Sigmoid colon (tissue), 7 donors: ENCODE results near the gene METTL21C. TPM values are rescaled to one million over a fixed set of nuclear protein-coding genes. Genes with fewer than 3 reads are reported as not detected.

Source experiments
- DNase-seq: peaks from one replicate; pipeline ENCODE4 v3.0.0-alpha.2; 2019
- H3K27ac ChIP-seq, 4 donors: fragments of 200-600 bp; sonication (generic); one replicate each; pipeline ENCODE4 v1.5.1; 2016 to 2019; ENCODE audit warnings: mild to moderate bottlenecking in 1 of 4
- H3K27me3 ChIP-seq, 3 donors: fragments of 200-600 bp; sonication (generic); one replicate each; pipeline ENCODE4 v1.5.1; 2019; ENCODE audit warnings: mild to moderate bottlenecking in 1 of 3
- H3K36me3 ChIP-seq, 4 donors: fragments of 200-600 bp; sonication (generic); one replicate each; pipeline ENCODE4 v1.5.1; 2016 to 2019
- H3K4me1 ChIP-seq, 4 donors: fragments of 200-600 bp; sonication (generic); one replicate each; pipeline ENCODE4 v1.5.1; 2017 to 2019
- H3K4me3 ChIP-seq, 4 donors: fragments of 200-600 bp; sonication (generic); one replicate each; pipeline ENCODE4 v1.5.1; 2017 to 2019; ENCODE audit warnings: mild to moderate bottlenecking in 2 of 4, moderate library complexity in 1 of 4
- H3K9me3 ChIP-seq, 4 donors: fragments of 200-600 bp in 3 of 4; sonication (generic) in 3 of 4; one replicate each; pipeline versions ENCODE4 v1.5.1 to v1.6.1; 2013 to 2019
- CTCF ChIP-seq, 4 experiments: fragments of 450-650 bp in 3 of 4; fragments of 200-600 bp in 1 of 4; IDR thresholded peaks; one replicate each; pipeline ENCODE4 v1.5.1; 2016 to 2019; ENCODE audit warnings: antibody characterized with exemption in 4 of 4, mild to moderate bottlenecking in 3 of 4, moderate library complexity in 2 of 4
- EP300 ChIP-seq, 4 donors: sonication (generic); formaldehyde crosslinking; IDR thresholded peaks; one replicate each; pipeline ENCODE4 v1.6.1; 2017; ENCODE audit warnings: antibody characterized with exemption in 4 of 4
- POLR2A ChIP-seq, 2 donors: fragments of 450-650 bp; IDR thresholded peaks; one replicate each; pipeline ENCODE4 v1.6.1; 2016; ENCODE audit warnings: antibody characterized with exemption in 2 of 2, mild to moderate bottlenecking in 2 of 2, moderate library complexity in 2 of 2
- POLR2AphosphoS5 ChIP-seq, 4 donors: sonication (generic); formaldehyde crosslinking; IDR thresholded peaks; one replicate each; pipeline ENCODE4 v1.6.1; 2017; ENCODE audit warnings: antibody characterized with exemption in 4 of 4
- WGBS, 2 donors: extraction: QIAGEN DNeasy Blood & Tissue Kit; methylation state at CpG; one replicate each; pipeline ENCODE4 v1.1.7; 2013; 5-methylcytosine and 5-hydroxymethylcytosine counted together
- intact Hi-C: fragments of 100-400 bp; cut with DNase I; formaldehyde crosslinking; loops from one replicate; pipeline ENCODE4 v1.15.1; 2023
- polyA plus RNA-seq, 3 donors: library from polyadenylated mRNA; stranded (reverse); fragments of 200-250 nt; gene quantifications; one replicate each; pipeline ENCODE4 v1.2.3, GENCODE V29; 2013
- total RNA-seq, 4 donors: library from RNA; depleted of rRNA; stranded (reverse); fragments of >200 nt; gene quantifications; one replicate each; pipeline ENCODE4 v1.1.0, GENCODE V29; 2016
- donor health status: healthy with polysubstance abuse.
- donor health status: Bipolar disorder and iron deficiency.
- donor health status: healthy.

Gene METTL21C
- total and polyA plus RNA-seq, 7 donors, result 0.36 TPM; not detected in 6

- intact Hi-C loops, result no loop called here
Measured at GRCh38 chr13:102693250-102693649, 1.6 kb downstream of the METTL21C start.

GRCh38 chr13:102692491-102692826, 2.4 kb downstream of the METTL21C start:
- Histone ChIP-seq H3K4me3 (no peak overlapping the region), H3K27ac (no peak overlapping the region), H3K36me3 (no peaks in the 10 kb centered on the region), H3K27me3 (peaks cover 0 to 18% (median 0%) of the 10 kb centered on the region in 3 donors), H3K4me1 (no peaks in the 10 kb centered on the region), H3K9me3 (no peaks in the 10 kb centered on the region)
- no peak for DNase-seq
- TF ChIP-seq POLR2AphosphoS5 (IDR thresholded peaks at IDR 0.05) (no peak), EP300 (IDR thresholded peaks at IDR 0.05) (no peak), POLR2A (IDR thresholded peaks at IDR 0.05) (no peak), CTCF (IDR thresholded peaks at IDR 0.05) (no peak)
- 69 to 81% methylated on average over 2 of the region's 2 CpGs for WGBS, 2 donors
- intact Hi-C loops, result no loop called here

More at GRCh38 chr13:102693250-102693649, 1.6 kb downstream of the METTL21C start:
- DNase-seq, result no peak
- H3K9me3 ChIP-seq, result no peaks in the 10 kb centered on the region
- H3K27me3 ChIP-seq, result peaks cover 0 to 18% (median 0%) of the 10 kb centered on the region in 3 donors
- H3K4me3 ChIP-seq, result no peak overlapping the region
- TF ChIP-seq EP300 (IDR thresholded peaks at IDR 0.05) (no peak), POLR2AphosphoS5 (IDR thresholded peaks at IDR 0.05) (no peak), CTCF (IDR thresholded peaks at IDR 0.05) (no peak), POLR2A (IDR thresholded peaks at IDR 0.05) (no peak)
- no peaks in the 10 kb centered on the region for H3K36me3 ChIP-seq
- H3K4me1 ChIP-seq, result no peaks in the 10 kb centered on the region
- no peak overlapping the region for H3K27ac ChIP-seq
- WGBS, 2 donors, result 62 to 87% methylated on average over 4 of the region's 4 CpGs

- DNase-seq, result no peak
- H3K4me1 ChIP-seq, result no peaks in the 10 kb centered on the region
Measured at GRCh38 chr13:102690883-102691282, 4.0 kb downstream of the METTL21C start.

GRCh38 chr13:102688306-102688973, 6.4 kb downstream of the METTL21C start:
- H3K4me1 ChIP-seq, result no peaks in the 10 kb centered on the region
- no peak for DNase-seq
- 63 to 69% methylated on average over 13 of the region's 13 CpGs for WGBS, 2 donors
- no peak overlapping the region for H3K4me3 ChIP-seq
- H3K27ac ChIP-seq, result no peak overlapping the region
- no peaks in the 10 kb centered on the region for H3K36me3 ChIP-seq
- peaks cover 0 to 14% (median 0%) of the 10 kb centered on the region in 3 donors for H3K27me3 ChIP-seq
- intact Hi-C loops, result no loop called here
- TF ChIP-seq CTCF (IDR thresholded peaks at IDR 0.05), result no peak
- TF ChIP-seq POLR2AphosphoS5 (IDR thresholded peaks at IDR 0.05), result no peak
- TF ChIP-seq POLR2A (IDR thresholded peaks at IDR 0.05), result no peak
- no peaks in the 10 kb centered on the region for H3K9me3 ChIP-seq

More at GRCh38 chr13:102690883-102691282, 4.0 kb downstream of the METTL21C start:
- no peak for TF ChIP-seq POLR2AphosphoS5 (IDR thresholded peaks at IDR 0.05)
- TF ChIP-seq POLR2A (IDR thresholded peaks at IDR 0.05), result no peak
- TF ChIP-seq EP300 (IDR thresholded peaks at IDR 0.05), result no peak
- TF ChIP-seq CTCF (IDR thresholded peaks at IDR 0.05), result no peak
- Histone ChIP-seq H3K27ac (no peak overlapping the region), H3K9me3 (no peaks in the 10 kb centered on the region), H3K4me3 (no peak overlapping the region), H3K36me3 (no peaks in the 10 kb centered on the region), H3K27me3 (peaks cover 0 to 18% (median 0%) of the 10 kb centered on the region in 3 donors)
- WGBS, 2 donors, result 94 to 98% methylated on average over 4 of the region's 4 CpGs
- intact Hi-C loops, result no loop called here

GRCh38 chr13:102687520-102687919, 7.3 kb downstream of the METTL21C start:
- no peaks in the 10 kb centered on the region for H3K9me3 ChIP-seq
- H3K27me3 ChIP-seq, result peaks cover 0 to 11% (median 0%) of the 10 kb centered on the region in 3 donors
- intact Hi-C loops, result no loop called here
- no peak overlapping the region for H3K4me3 ChIP-seq
- DNase-seq, result no peak
- TF ChIP-seq CTCF (IDR thresholded peaks at IDR 0.05) (no peak), EP300 (IDR thresholded peaks at IDR 0.05) (no peak)
- no peak overlapping the region for H3K27ac ChIP-seq
- no peaks in the 10 kb centered on the region for H3K36me3 ChIP-seq
- no peaks in the 10 kb centered on the region for H3K4me1 ChIP-seq
- WGBS, 2 donors, result 76 to 81% methylated on average over 7 of the region's 7 CpGs
